ENCODE data around the gene DIO1. TPM values are rescaled to one million over a fixed set of nuclear protein-coding genes. Genes with fewer than 3 reads are reported as not detected.

Gene DIO1
- total RNA-seq, 1 donor from 2014 or later, result not detected

DNA sequence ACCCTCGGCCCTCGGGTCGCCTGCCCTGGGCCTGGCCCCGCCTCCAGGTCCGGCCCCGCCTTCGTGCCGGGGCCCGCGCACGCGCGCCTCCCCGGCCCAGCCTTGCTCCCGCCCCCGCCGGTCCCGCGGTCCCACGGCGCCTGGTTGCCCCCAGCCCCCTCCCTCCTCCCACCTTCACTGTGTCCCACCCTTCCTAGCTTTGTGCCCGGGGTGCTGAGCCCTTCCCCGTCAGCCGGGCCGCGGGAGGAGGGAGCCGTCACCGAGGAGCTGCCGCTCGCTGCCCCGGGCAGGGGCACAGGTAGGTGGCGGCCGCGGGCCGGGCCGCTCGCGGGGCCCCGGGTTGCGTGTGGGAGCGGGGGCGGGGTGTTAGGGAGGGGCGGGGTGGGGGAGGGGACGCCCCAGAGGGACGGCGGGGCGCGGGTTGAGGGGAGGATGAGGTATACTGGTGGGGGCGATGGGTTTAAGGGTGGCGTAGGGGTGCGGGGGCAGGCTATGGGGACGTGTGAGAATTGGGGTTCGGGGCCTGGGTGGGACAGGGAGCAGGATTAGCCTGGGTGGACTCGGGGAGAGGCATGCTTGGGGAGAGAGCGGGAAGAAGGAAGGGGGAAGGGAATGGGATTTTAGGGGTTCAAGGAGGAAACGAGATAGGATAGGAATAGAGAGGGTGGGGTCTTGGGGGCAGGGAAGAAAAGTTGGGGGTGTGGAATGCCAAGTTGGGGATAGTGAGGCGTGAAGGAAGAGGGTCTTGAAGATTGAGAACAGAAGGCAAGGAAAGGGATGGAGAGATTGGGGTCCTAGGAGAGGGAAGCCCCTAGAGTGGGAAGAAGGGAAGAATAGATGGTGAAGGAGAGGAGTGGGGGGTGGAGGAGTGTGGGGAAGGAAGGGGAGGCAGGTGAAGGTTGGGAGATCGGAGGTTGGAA lies 52.5 kb downstream of the DIO1 start, which contains the start of gene LRRC42:
LRRC42 (plus strand) TSS at position 99 of the 920 bp plus-strand sequence. CDS start 5,650 bp downstream, outside the sequence.
- Histone ChIP-seq H4K20me1 (ENCODE audit: low read depth) (peaks cover 30% of the 10 kb centered on the region), H3K9ac (peak within 1 kb of the TSS; percentile 60), H3K4me1 (peaks cover 30% of the 10 kb centered on the region), H3K36me3 (no peaks in the 10 kb centered on the region), H3K27me3 (no peaks in the 10 kb centered on the region), H3K9me3 (ENCODE audit: low read depth) (no peaks in the 10 kb centered on the region), H3K4me2 (peak within 1 kb of the TSS; percentile 93), H3K4me3 (peak within 1 kb of the TSS; percentile 78), H2AFZ (replicated peaks) (peak within 1 kb of the TSS; percentile 96), H3K27ac (peak within 1 kb of the TSS; percentile 78), H3F3A (ENCODE audit: low read depth) (peaks cover 21% of the 10 kb centered on the region), H3K79me2 (ENCODE audit: low read depth) (peaks cover 85% of the 10 kb centered on the region)
- Mint-ChIP-seq H3K4me1 (peaks cover 57% of the 10 kb centered on the region), H3K4me3 (peak within 1 kb of the TSS; percentile 94), H3K27me3 (ENCODE audit: insufficient read depth, low read depth) (no peaks in the 10 kb centered on the region), H3K36me3 (peaks cover 12% of the 10 kb centered on the region), H3K27ac (peak within 1 kb of the TSS; percentile 69), H3K9me3 (no peaks in the 10 kb centered on the region)
- TF ChIP-seq EZH2phosphoT487 (IDR thresholded peaks at IDR 0.05), result no peak
- no peak for TF ChIP-seq EZH2 (IDR thresholded peaks at IDR 0.05)
- TF ChIP-seq, protein P1, sequence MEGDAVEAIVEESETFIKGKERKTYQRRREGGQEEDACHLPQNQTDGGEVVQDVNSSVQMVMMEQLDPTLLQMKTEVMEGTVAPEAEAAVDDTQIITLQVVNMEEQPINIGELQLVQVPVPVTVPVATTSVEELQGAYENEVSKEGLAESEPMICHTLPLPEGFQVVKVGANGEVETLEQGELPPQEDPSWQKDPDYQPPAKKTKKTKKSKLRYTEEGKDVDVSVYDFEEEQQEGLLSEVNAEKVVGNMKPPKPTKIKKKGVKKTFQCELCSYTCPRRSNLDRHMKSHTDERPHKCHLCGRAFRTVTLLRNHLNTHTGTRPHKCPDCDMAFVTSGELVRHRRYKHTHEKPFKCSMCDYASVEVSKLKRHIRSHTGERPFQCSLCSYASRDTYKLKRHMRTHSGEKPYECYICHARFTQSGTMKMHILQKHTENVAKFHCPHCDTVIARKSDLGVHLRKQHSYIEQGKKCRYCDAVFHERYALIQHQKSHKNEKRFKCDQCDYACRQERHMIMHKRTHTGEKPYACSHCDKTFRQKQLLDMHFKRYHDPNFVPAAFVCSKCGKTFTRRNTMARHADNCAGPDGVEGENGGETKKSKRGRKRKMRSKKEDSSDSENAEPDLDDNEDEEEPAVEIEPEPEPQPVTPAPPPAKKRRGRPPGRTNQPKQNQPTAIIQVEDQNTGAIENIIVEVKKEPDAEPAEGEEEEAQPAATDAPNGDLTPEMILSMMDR (IDR thresholded peaks at IDR 0.05), result peak; percentile 47
- DNase-seq (ENCODE audit: low spot score), result peak; percentile 92

DNA sequence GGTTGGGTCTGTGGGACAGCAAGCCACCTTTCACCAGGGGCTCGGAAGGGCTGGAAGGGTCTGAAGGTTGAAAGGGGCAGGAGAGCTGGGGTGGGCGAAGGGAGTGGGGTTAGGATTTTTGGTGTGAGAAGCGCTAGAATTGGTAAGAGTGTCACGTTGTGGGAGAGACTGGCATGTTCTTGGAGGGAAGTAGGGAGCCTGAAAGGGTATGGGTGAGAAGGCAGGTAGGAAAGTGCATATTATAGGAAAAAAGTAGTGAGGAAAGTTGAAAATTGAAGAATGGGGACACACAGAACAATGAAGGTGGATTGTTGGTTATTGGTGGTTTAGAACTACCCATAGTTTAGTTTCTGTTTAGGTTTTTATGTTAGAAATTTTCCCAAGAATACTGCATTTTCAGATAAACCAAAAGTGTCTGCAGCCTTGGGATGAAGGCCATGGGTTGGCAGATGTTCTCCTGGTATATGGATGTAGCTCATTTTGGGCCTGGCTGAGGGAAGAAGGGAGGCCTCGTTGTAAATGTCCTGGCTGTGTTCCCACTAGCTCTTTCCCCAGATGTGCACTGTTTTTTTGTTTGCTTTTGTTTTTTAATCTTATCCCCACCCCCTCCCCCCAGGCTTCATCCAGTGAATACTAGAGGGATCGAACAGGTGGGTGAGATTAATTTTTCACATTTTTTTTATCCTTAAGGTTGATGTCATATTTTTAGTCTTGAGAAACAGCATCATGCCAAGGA lies 53.4 kb downstream of the DIO1 start:
- no peak for TF ChIP-seq EZH2phosphoT487 (IDR thresholded peaks at IDR 0.05)
- TF ChIP-seq, protein P1 (IDR thresholded peaks at IDR 0.05), result no peak
- TF ChIP-seq EZH2 (IDR thresholded peaks at IDR 0.05), result no peak
- peak overlapping the region; percentile 93 for H3K4me2 ChIP-seq
- H4K20me1 ChIP-seq (ENCODE audit: low read depth), result peaks cover 30% of the 10 kb centered on the region
- DNase-seq (ENCODE audit: low spot score), result no peak
- H3K27ac ChIP-seq, result no peak overlapping the region
- H3K27me3 ChIP-seq, result no peaks in the 10 kb centered on the region
- peaks cover 13% of the 10 kb centered on the region for H3K36me3 Mint-ChIP-seq
- H3K9me3 ChIP-seq (ENCODE audit: low read depth), result no peaks in the 10 kb centered on the region
- peak overlapping the region; percentile 60 for H3K9ac ChIP-seq
- peak overlapping the region; percentile 78 for H3K4me3 ChIP-seq
- peak overlapping the region; percentile 47 for H3K27ac Mint-ChIP-seq
- peaks cover 21% of the 10 kb centered on the region for H3F3A ChIP-seq (ENCODE audit: low read depth)
- H3K4me3 Mint-ChIP-seq, result peak overlapping the region; percentile 93
- H3K4me1 ChIP-seq, result peaks cover 30% of the 10 kb centered on the region
- no peak overlapping the region for H2AFZ ChIP-seq (replicated peaks)
- no peaks in the 10 kb centered on the region for H3K27me3 Mint-ChIP-seq (ENCODE audit: insufficient read depth, low read depth)
- no peaks in the 10 kb centered on the region for H3K36me3 ChIP-seq
- peaks cover 82% of the 10 kb centered on the region for H3K79me2 ChIP-seq (ENCODE audit: low read depth)
- H3K4me1 Mint-ChIP-seq, result peaks cover 57% of the 10 kb centered on the region
- H3K9me3 Mint-ChIP-seq, result no peaks in the 10 kb centered on the region

DNA sequence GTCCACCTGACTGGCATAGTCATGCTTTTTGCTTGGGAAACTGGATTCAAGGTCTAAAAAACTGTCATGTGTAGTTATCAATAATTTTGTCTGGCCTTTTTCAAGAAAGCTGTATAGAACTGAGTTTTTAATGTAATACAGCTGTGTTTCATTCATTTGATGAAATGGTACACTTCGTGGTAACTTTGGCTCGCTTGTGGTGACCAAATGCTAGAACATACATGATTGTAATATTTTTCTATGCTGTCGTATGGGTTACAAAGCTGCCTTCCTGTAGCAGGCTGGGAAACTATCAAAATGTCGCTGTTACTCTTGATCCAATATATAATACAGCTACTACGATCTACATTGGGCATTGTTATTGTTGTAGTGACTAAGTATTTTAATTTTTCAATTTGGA lies 54.3 kb downstream of the DIO1 start:
- TF ChIP-seq EZH2phosphoT487 (IDR thresholded peaks at IDR 0.05), result no peak
- no peak for TF ChIP-seq EZH2 (IDR thresholded peaks at IDR 0.05)
- TF ChIP-seq, protein P1 (IDR thresholded peaks at IDR 0.05), result no peak
- DNase-seq (ENCODE audit: low spot score), result no peak
- Histone ChIP-seq H3K4me2 (peak overlapping the region; percentile 93), H3K9me3 (ENCODE audit: low read depth) (no peaks in the 10 kb centered on the region), H3K27me3 (no peaks in the 10 kb centered on the region), H3F3A (ENCODE audit: low read depth) (peaks cover 21% of the 10 kb centered on the region), H3K4me1 (peaks cover 26% of the 10 kb centered on the region), H3K4me3 (no peak overlapping the region), H3K9ac (no peak overlapping the region), H2AFZ (replicated peaks) (no peak overlapping the region), H4K20me1 (ENCODE audit: low read depth) (peaks cover 30% of the 10 kb centered on the region), H3K36me3 (peaks cover 8% of the 10 kb centered on the region), H3K79me2 (ENCODE audit: low read depth) (peaks cover 73% of the 10 kb centered on the region), H3K27ac (no peak overlapping the region)
- H3K27me3 Mint-ChIP-seq (ENCODE audit: insufficient read depth, low read depth), result no peaks in the 10 kb centered on the region
- no peaks in the 10 kb centered on the region for H3K9me3 Mint-ChIP-seq
- peaks cover 14% of the 10 kb centered on the region for H3K36me3 Mint-ChIP-seq
- H3K27ac Mint-ChIP-seq, result no peak overlapping the region
- peak overlapping the region; percentile 93 for H3K4me3 Mint-ChIP-seq
- H3K4me1 Mint-ChIP-seq, result peaks cover 49% of the 10 kb centered on the region
